Left colon (tissue), 2 donors: ENCODE data around the gene SRCIN1. TPM values are rescaled to one million over a fixed set of nuclear protein-coding genes. Genes with fewer than 3 reads are reported as not detected.
"Not testable (repeated sequence)": the region's sequence is repeated elsewhere in the genome, so short reads cannot be mapped to it uniquely, and the experiment has no call there.

Experiments
- ATAC-seq: fragments of 200-7000 bp; cut with Tn5 transposase; one replicate; pipeline ENCODE4 v1.9.1; 2020; ENCODE audit warnings: mild to moderate bottlenecking, moderate library complexity
- DNase-seq, 2 donors: peaks; one replicate each; pipeline ENCODE4 v3.0.0-alpha.2; 2020
- intact Hi-C, 2 donors: fragments of 100-400 bp; cut with DNase I in 1 of 2; cut with micrococcal nuclease in 1 of 2; formaldehyde crosslinking; loops; one replicate each; pipeline versions ENCODE4 v1.11.2 to v1.14.0; 2022; cut with DNase I, micrococcal nuclease
- total RNA-seq, 2 donors: library from RNA; stranded (reverse); fragmentation: NEBNext Ultra II Directional; extraction: Animal tissue kit (Norgen Biotek cat#: 25700); gene quantifications; one replicate each; pipeline ENCODE4 v1.2.1, GENCODE V29; 2021
- donor health status: DM: no; HTN: no; CAD: no.
- donor health status: DM: yes; HTN: yes; CAD: no.

Gene SRCIN1
- total RNA-seq, 2 donors from 2014 or later = 3.1 TPM

GRCh38 chr17:38482039-38482699 is 123.6 kb downstream of the SRCIN1 start:
- DNase-seq, ATAC-seq, intact Hi-C loops: not testable (repeated sequence)

Other genes with a start within 250 kb of the SRCIN1 start
- 10 to 100 TPM in 1 of 2 donors, 1 to 10 TPM in 1; 3.9 to 11.3 TPM for gene ARHGAP23, start 177.5 kb downstream of the SRCIN1 start, total RNA-seq
- under 1 TPM; 0.22 to 0.46 TPM for gene EPOP, start 69.0 kb upstream of the SRCIN1 start, total RNA-seq
- 10 to 100 TPM; 82.5 to 87.9 TPM for gene MLLT6, start 99.3 kb upstream of the SRCIN1 start, total RNA-seq
- gene CISD3, start 124.4 kb upstream of the SRCIN1 start, total RNA-seq = 10 to 100 TPM; 91.6 to 99.8 TPM
- gene PCGF2, start 142.4 kb upstream of the SRCIN1 start, total RNA-seq = 10 to 100 TPM; 41.1 to 53.7 TPM
- 100 to 1,000 TPM; 131 to 154 TPM for gene PSMB3, start 146.8 kb upstream of the SRCIN1 start, total RNA-seq
- 10 to 100 TPM; 14.1 to 18.5 TPM for gene PIP4K2B, start 193.6 kb upstream of the SRCIN1 start, total RNA-seq
- 10 to 100 TPM; 19.0 to 21.0 TPM for gene CWC25, start 219.4 kb upstream of the SRCIN1 start, total RNA-seq
- 100 to 1,000 TPM; 836 to 861 TPM for gene RPL23, start 247.8 kb upstream of the SRCIN1 start, total RNA-seq